Astrocyte of the cerebellum (primary cell): ENCODE data around the gene MYO10.
"Not testable (repeated sequence)": the region's sequence is repeated elsewhere in the genome, so short reads cannot be mapped to it uniquely, and the experiment has no call there.

Experiments used
- DNase-seq: peaks from one replicate; pipeline ENCODE4 v3.0.0-alpha.2; 2011; ENCODE audit warnings: low read depth
- H3K4me3 ChIP-seq: 2 replicates; pipeline ENCODE4 v1.5.1; 2011; ENCODE audit warnings: mild to moderate bottlenecking, low read depth, low read length, moderate library complexity
- CTCF ChIP-seq: IDR thresholded peaks from 2 replicates; pipeline ENCODE4 v1.5.1; 2012; ENCODE audit warnings: low read length, low read depth, moderate library complexity, mild to moderate bottlenecking; ENCODE audit errors: missing control alignments
- in situ Hi-C: cut with HindIII; loops from 2 replicates; pipeline ENCODE4 v1.10.0; 2017; ENCODE audit warnings: low sequenced_read_pairs

Gene MYO10

GRCh38 chr5:16842896-16843295 is 93.2 kb downstream of the MYO10 start:
- DNase-seq = peak; percentile 41
- in situ Hi-C loops = no loop called here
- TF ChIP-seq CTCF = no peak
- H3K4me3 ChIP-seq = no peak overlapping the region

DNA sequence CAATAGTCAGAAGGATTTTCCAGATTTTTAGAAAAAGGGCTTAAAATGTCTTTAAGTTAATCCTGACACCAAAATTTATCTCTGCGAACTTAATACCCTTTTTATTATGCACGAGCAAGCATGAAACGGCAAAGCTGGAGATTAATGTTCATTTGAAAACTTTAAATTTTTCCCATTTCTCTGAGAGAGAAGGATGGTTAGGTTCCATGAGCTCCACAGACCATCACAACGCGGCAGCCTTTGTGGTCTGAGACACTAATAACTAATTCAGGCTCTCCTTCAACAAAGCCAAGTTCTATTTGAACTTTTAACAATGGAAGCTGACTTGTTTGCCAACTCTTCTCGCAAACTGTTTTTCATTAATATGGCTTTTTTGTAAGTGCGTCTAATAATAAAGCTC is 94.7 kb downstream of the MYO10 start:
- no peak overlapping the region for H3K4me3 ChIP-seq
- DNase-seq = no peak
- TF ChIP-seq CTCF = no peak
- in situ Hi-C loops = no loop called here

- no peak overlapping the region for H3K4me3 ChIP-seq
- no peak for TF ChIP-seq CTCF
- in situ Hi-C loops = no loop called here
These were observed 98.8 kb downstream of the MYO10 start for GRCh38 chr5:16837305-16837704.

GRCh38 chr5:16834029-16834428 is 102.1 kb downstream of the MYO10 start:
- H3K4me3 ChIP-seq = no peak overlapping the region
- DNase-seq = no peak
- TF ChIP-seq CTCF = no peak
- in situ Hi-C loops = no loop called here

More at GRCh38 chr5:16837305-16837704, 98.8 kb downstream of the MYO10 start:
- DNase-seq = no peak

GRCh38 chr5:16831326-16831725 is 104.8 kb downstream of the MYO10 start:
- DNase-seq, in situ Hi-C loops, H3K4me3 ChIP-seq: not testable (repeated sequence)

GRCh38 chr5:16827755-16828154 is 108.3 kb downstream of the MYO10 start:
- in situ Hi-C loops = no loop called here
- no peak for TF ChIP-seq CTCF
- no peak for DNase-seq
- H3K4me3 ChIP-seq = no peak overlapping the region

DNA sequence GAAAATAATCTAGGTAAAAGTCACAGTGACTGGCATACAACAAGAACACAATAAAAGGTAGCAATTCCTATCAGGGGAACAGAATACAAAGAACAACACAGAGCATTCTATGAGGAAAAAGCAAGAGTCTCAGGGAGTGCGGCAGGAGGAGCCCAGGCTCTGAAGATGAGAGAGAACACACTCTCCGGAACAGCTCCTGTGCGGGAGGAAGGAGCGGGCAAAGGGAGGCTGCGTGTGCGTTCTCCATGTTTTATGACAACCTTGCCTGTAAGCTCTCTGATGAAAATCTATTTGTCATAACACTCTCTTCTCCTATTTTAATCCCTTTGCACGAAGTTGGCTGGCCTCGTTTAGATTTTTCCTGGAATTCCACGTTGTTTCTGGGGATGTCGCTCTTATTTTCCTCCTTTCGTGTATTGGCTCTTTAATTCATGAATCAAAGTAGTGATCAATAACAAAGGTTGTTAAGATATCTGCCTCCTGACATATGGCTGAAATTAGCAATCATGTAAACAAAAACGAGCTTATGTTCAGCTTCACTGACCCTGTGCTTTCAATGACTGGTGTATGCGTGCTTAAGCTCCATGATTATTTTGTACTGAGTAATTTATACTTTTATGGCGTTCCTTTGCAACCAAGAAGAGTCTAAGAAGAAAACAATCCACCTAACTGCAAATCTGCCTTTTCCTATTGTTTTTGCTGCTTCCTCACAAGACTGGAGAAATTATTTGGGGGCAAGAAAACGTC is 109.5 kb downstream of the MYO10 start:
- H3K4me3 ChIP-seq = no peak overlapping the region
- no peak for DNase-seq
- in situ Hi-C loops = no loop called here
- TF ChIP-seq CTCF = no peak
